NB4 (cell line): ENCODE data around the gene PPP1R14C.
"Not testable (repeated sequence)": the region's sequence is repeated elsewhere in the genome, so short reads cannot be mapped to it uniquely, and the experiment has no call there.

ENCODE experiments used
- DNase-seq: peaks from one replicate; pipeline ENCODE4 v3.0.0; 2010; ENCODE audit warnings: low read depth
- H3K4me3 ChIP-seq: one replicate; pipeline ENCODE4 v1.5.1; 2011; ENCODE audit warnings: mild to moderate bottlenecking, low read depth, low read length, moderate library complexity
- MYC ChIP-seq: IDR thresholded peaks from 2 replicates; pipeline ENCODE4 v1.6.1; 2011; ENCODE audit warnings: low read depth, low read length
- POLR2A ChIP-seq: IDR thresholded peaks from 2 replicates; pipeline ENCODE4 v1.6.1; 2011; ENCODE audit warnings: mild to moderate bottlenecking; ENCODE audit not compliant: insufficient read length; ENCODE audit errors: extremely low read depth
- TF ChIP-seq, protein P1 (sequence below): IDR thresholded peaks from one replicate; pipeline ENCODE4 v1.5.1; 2012; ENCODE audit warnings: low read depth, low read length
- TF ChIP-seq, protein P2 (sequence below): IDR thresholded peaks from 2 replicates; pipeline ENCODE4 v1.6.1; 2011; ENCODE audit warnings: low read depth, low read length

PPP1R14C gene

GRCh38 chr6:150176659-150177058, 33.8 kb downstream of the PPP1R14C start:
- TF ChIP-seq, protein P1, sequence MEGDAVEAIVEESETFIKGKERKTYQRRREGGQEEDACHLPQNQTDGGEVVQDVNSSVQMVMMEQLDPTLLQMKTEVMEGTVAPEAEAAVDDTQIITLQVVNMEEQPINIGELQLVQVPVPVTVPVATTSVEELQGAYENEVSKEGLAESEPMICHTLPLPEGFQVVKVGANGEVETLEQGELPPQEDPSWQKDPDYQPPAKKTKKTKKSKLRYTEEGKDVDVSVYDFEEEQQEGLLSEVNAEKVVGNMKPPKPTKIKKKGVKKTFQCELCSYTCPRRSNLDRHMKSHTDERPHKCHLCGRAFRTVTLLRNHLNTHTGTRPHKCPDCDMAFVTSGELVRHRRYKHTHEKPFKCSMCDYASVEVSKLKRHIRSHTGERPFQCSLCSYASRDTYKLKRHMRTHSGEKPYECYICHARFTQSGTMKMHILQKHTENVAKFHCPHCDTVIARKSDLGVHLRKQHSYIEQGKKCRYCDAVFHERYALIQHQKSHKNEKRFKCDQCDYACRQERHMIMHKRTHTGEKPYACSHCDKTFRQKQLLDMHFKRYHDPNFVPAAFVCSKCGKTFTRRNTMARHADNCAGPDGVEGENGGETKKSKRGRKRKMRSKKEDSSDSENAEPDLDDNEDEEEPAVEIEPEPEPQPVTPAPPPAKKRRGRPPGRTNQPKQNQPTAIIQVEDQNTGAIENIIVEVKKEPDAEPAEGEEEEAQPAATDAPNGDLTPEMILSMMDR, result no peak
- TF ChIP-seq POLR2A (no peak), MYC (no peak)
- TF ChIP-seq, protein P2, sequence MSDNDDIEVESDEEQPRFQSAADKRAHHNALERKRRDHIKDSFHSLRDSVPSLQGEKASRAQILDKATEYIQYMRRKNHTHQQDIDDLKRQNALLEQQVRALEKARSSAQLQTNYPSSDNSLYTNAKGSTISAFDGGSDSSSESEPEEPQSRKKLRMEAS, result no peak
- no peak overlapping the region for H3K4me3 ChIP-seq
- no peak for DNase-seq

GRCh38 chr6:150177259-150177951, 34.6 kb downstream of the PPP1R14C start:
- DNase-seq, result no peak
- no peak for TF ChIP-seq MYC
- TF ChIP-seq, protein P2, result no peak
- TF ChIP-seq, protein P1, result no peak
- TF ChIP-seq POLR2A, result no peak
- no peak overlapping the region for H3K4me3 ChIP-seq

DNA sequence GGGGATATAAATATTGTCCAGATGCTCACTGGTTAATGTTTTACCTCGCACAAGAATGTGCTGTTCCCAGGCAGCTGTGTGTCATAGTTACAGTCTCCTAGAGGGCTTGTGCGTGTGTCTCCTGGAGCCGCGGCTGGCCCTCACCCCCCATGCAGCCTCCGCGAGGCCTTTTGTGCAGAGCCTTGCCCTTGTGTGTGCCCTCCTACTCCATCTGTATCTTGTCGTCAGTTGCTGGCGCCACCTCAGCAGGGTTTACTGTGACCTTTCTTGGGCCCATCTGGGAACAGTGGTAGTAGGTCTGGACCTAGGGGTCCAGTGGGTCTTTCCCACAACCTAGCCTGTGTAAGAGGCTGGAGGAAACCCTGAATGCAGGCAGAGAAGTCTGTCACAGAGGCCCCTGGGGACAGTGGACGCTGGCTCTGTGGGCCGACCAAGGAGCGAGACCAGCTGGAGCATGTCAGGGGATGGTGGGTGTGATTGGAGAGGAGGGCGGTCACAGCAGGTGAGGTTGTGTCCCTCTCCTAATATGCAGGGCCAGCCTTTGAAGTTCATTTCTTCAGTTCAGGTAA, 35.2 kb downstream of the PPP1R14C start:
- no peak for TF ChIP-seq MYC
- TF ChIP-seq, protein P2, result no peak
- no peak for TF ChIP-seq POLR2A
- TF ChIP-seq, protein P1, result no peak
- H3K4me3 ChIP-seq, result no peak overlapping the region
- DNase-seq, result no peak

DNA sequence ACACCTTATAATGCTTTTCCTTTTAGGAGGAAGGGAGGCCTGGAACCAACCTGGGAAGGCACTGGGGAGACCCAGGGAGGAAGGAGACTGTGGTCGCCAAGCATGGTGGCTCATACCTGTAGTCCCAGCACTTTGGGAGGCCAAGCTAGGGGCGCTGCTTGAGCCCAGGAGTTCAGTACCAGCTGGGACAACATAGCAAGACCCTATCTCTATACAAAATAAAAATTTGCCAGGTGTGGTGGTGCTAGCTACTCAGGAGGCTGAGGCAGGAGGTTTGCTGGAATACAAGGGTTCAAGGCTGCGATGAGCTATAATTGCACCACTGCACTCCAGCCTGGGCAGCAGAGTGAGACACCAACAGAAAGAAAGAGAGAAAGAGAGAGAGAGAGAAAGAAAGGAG, 36.2 kb downstream of the PPP1R14C start:
- no peak overlapping the region for H3K4me3 ChIP-seq
- TF ChIP-seq, protein P1, result no peak
- TF ChIP-seq MYC, result no peak
- DNase-seq, result no peak

DNA sequence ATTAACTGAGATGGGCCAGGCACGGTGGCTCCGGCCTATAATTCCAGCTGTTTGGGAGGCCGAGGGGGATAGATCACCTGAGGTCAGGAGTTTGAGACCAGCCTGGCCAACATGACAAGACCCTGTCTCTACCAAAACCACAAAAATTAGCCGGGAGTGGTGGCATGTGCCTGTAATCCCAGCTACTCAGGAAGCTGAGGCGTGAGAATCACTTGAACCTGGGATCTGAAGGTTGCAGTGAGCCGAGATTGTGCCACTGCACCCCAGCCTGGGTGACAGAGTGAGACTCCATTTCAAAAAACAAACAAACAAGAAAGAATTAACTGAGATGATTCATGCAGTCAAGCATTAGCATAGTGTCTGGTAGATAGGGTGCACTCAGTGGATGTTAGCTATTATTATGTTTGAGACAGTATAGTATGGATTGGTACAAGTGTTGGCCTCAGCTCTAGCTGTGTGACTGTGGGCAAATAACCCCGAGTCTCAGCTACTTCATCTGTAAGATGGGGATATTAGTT, 37.1 kb downstream of the PPP1R14C start:
- H3K4me3 ChIP-seq, DNase-seq: not testable (repeated sequence)

DNA sequence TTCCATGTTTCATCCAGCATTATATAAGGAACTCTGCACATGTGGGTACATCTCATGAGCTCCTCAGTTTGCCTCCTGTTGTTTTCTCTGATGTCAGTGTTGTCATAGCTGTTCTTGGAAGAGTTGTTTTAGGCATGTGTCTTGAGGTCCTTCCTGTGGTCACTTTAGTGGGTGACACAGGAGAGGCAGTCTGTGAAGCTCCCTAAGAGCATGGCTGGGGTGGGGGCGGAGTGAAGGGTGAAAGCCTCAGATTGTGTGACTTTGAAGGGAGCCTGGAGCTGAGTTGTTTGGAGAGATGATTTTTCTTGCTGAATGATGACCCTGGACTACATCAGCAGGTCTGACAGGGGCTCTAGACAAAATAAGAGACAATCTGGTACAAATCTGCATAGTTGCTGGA, 37.7 kb downstream of the PPP1R14C start:
- TF ChIP-seq, protein P2, result no peak
- no peak for TF ChIP-seq MYC
- no peak for DNase-seq

More for the DNA sequence above, 37.7 kb downstream of the PPP1R14C start:
- no peak overlapping the region for H3K4me3 ChIP-seq
